Activated naive CD4-positive, alpha-beta T cell treated with anti-CD3 and anti-CD28 coated beads, Interleukin-2, amount 50 U/mL, for 24 hours (primary cell): Measurements from ENCODE around the gene ST6GALNAC4.

Experiments
- H3K27ac Mint-ChIP-seq: one replicate; pipeline ENCODE4 v1.8.0; 2021; ENCODE audit warnings: mild to moderate bottlenecking, mixed read lengths
- H3K27me3 Mint-ChIP-seq: one replicate; pipeline ENCODE4 v1.8.0; 2021; ENCODE audit warnings: mixed read lengths
- H3K36me3 Mint-ChIP-seq: one replicate; pipeline ENCODE4 v1.8.0; 2021; ENCODE audit warnings: mixed read lengths
- H3K4me1 Mint-ChIP-seq: one replicate; pipeline ENCODE4 v1.8.0; 2021; ENCODE audit warnings: mixed read lengths
- H3K4me3 Mint-ChIP-seq: one replicate; pipeline ENCODE4 v1.8.0; 2021; ENCODE audit warnings: mild to moderate bottlenecking, mixed read lengths
- H3K9me3 Mint-ChIP-seq: one replicate; pipeline ENCODE4 v1.8.0; 2021; ENCODE audit warnings: mixed read lengths

The ST6GALNAC4 gene

GRCh38 chr9:127913682-127914081 lies 3.2 kb downstream of the ST6GALNAC4 start:
- Mint-ChIP-seq H3K27ac (peak overlapping the region; percentile 55), H3K36me3 (no peaks in the 10 kb centered on the region), H3K4me3 (no peak overlapping the region), H3K4me1 (peaks cover 40% of the 10 kb centered on the region), H3K9me3 (no peaks in the 10 kb centered on the region), H3K27me3 (no peaks in the 10 kb centered on the region)

- Mint-ChIP-seq H3K4me1 (peaks cover 32% of the 10 kb centered on the region), H3K27me3 (no peaks in the 10 kb centered on the region), H3K36me3 (no peaks in the 10 kb centered on the region), H3K4me3 (no peak overlapping the region), H3K9me3 (no peaks in the 10 kb centered on the region), H3K27ac (no peak overlapping the region)
Measured at GRCh38 chr9:127912882-127913281, 4.0 kb downstream of the ST6GALNAC4 start.

DNA sequence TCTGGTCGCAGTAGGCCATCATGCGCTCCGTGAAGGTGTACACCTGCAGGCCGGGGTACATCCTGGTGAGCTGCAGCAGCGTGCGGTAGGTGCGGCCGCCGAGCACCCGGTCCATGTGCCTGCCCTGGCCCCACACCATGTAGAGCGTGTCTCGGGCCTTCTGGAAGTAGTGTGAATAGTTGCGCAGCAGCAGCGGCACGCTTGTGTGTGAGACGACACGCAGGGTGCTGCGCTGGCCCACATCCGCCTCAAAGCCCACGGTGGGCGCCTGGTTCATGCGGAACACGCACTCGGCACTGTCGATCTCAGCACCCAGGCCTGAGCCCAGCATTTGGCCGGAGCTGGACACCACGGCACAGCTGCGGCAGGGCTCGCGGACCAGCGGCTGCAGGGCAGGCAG lies 4.5 kb downstream of the ST6GALNAC4 start:
- H3K36me3 Mint-ChIP-seq: no peaks in the 10 kb centered on the region
- no peak overlapping the region for H3K27ac Mint-ChIP-seq
- peaks cover 26% of the 10 kb centered on the region for H3K4me1 Mint-ChIP-seq
- H3K27me3 Mint-ChIP-seq: no peaks in the 10 kb centered on the region
- H3K4me3 Mint-ChIP-seq: no peak overlapping the region
- H3K9me3 Mint-ChIP-seq: no peaks in the 10 kb centered on the region

- peak overlapping the region; percentile 71 for H3K27ac Mint-ChIP-seq
- H3K4me3 Mint-ChIP-seq: no peak overlapping the region
- H3K36me3 Mint-ChIP-seq: no peaks in the 10 kb centered on the region
- peaks cover 35% of the 10 kb centered on the region for H3K4me1 Mint-ChIP-seq
- no peaks in the 10 kb centered on the region for H3K27me3 Mint-ChIP-seq
- H3K9me3 Mint-ChIP-seq: no peaks in the 10 kb centered on the region
Measured at GRCh38 chr9:127910613-127911205, 6.1 kb downstream of the ST6GALNAC4 start.

GRCh38 chr9:127909839-127910273 lies 7.0 kb downstream of the ST6GALNAC4 start:
- H3K27ac Mint-ChIP-seq: peak overlapping the region; percentile 59
- H3K4me1 Mint-ChIP-seq: peaks cover 34% of the 10 kb centered on the region
- H3K4me3 Mint-ChIP-seq: no peak overlapping the region
- no peaks in the 10 kb centered on the region for H3K36me3 Mint-ChIP-seq
- H3K27me3 Mint-ChIP-seq: no peaks in the 10 kb centered on the region
- no peaks in the 10 kb centered on the region for H3K9me3 Mint-ChIP-seq

- H3K4me3 Mint-ChIP-seq: no peak overlapping the region
- no peaks in the 10 kb centered on the region for H3K27me3 Mint-ChIP-seq
- H3K27ac Mint-ChIP-seq: peak overlapping the region; percentile 12
Measured at GRCh38 chr9:127908660-127908926, 8.2 kb downstream of the ST6GALNAC4 start.

DNA sequence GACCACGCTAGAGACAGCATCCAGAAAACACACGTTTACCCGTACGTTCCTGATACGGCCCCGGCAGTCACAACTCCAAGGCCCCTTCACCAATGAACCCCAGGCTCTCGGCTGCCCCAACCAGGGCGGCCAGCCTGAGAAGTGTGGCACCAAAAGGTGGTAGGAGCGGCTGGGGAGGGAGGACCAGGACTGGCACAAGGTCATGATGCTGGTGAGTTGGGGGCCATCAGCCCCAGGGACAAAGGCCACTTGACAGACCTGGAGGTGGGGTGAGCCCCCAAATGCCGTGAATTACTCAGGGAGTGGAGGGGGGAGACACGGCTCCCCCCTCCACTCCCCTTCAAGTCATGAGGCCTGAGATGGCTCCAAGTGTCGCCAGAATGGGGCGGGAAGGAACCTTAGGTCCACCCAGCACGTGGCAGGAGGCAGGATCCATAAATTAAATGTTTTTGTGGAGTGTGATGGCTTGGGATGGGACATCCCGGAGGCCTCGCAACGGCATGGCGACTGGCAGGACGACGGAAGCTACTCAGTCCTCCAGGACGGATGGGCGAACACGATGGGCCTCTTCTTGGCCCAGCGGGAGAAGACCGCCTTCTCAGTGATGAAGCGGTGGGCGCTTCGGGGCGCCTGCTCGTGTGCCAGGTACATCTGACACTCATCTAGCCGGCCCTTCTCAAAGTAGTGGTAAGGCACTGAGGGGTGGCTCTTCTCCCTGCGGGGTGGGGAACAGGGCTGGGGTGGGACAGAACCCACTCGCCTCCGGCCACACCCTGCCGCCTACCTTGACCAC lies 8.8 kb downstream of the ST6GALNAC4 start:
- Mint-ChIP-seq H3K4me3 (no peak overlapping the region), H3K27me3 (no peaks in the 10 kb centered on the region), H3K36me3 (no peaks in the 10 kb centered on the region), H3K4me1 (peaks cover 50% of the 10 kb centered on the region), H3K27ac (peak overlapping the region; percentile 72), H3K9me3 (no peaks in the 10 kb centered on the region)

More at GRCh38 chr9:127908660-127908926, 8.2 kb downstream of the ST6GALNAC4 start:
- Mint-ChIP-seq H3K36me3 (no peaks in the 10 kb centered on the region), H3K4me1 (peaks cover 45% of the 10 kb centered on the region), H3K9me3 (no peaks in the 10 kb centered on the region)

DNA sequence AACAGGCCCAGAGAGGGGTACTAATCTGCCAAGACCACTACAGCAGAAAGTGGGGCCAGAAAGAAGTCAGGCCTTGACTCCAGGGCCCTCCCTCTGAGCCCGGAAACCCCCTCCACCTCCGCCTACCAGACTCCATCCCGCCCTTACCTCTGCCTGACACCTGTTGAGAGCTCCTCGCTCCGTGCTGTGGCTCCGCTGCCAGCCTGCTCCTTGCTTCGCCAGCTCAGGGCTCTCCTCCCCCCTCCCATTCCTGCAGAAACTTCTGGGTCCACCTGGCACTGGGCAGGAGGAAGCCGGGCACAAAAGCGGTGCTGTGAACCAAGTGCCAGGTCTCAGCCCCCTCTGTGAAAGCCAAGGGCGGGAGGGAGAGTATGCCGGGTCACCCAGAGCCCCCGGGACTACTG lies 11.1 kb downstream of the ST6GALNAC4 start:
- H3K27me3 Mint-ChIP-seq: no peaks in the 10 kb centered on the region
- H3K9me3 Mint-ChIP-seq: no peaks in the 10 kb centered on the region
- peak overlapping the region; percentile 99 for H3K27ac Mint-ChIP-seq
- H3K36me3 Mint-ChIP-seq: no peaks in the 10 kb centered on the region
- H3K4me3 Mint-ChIP-seq: peak overlapping the region; percentile 89
- peaks cover 57% of the 10 kb centered on the region for H3K4me1 Mint-ChIP-seq

DNA sequence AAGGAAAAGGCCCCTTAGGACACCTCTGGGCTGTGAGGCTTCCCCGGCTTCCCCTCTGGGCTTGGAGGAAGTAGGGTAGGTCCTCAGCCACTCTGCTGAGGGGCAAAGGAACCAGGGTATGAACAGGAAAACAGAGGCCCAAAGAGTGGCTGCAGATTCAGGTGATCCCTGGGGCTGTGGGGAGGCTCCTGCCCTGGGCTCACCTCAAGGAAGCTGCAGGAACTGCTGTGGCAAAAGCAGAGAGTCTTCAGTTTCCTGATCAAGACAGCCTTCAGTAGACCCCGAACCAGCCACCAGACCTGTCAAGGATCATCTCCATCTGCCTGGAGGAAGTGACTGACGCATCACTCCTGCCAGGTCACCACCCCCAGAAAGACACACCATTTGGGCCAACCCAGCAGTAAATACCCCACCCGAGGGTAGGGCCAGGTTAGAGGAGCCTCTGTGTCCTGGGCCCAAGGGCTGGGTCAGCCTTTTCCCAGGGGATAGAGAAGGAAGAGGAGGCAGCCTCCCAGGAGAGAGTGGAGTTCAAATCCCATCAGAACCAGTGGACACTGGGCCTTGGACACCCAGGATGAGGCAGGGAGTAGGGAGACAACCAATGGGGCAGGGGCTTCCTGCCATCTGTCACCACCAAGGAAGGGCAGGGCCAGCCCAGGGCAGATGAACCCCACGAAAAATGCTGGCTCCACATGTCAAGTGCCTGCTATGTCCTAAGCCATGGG lies 11.7 kb downstream of the ST6GALNAC4 start:
- Mint-ChIP-seq H3K27ac (peak overlapping the region; percentile 99), H3K36me3 (no peaks in the 10 kb centered on the region), H3K9me3 (no peaks in the 10 kb centered on the region), H3K4me3 (peak overlapping the region; percentile 89), H3K27me3 (no peaks in the 10 kb centered on the region), H3K4me1 (peaks cover 54% of the 10 kb centered on the region)

GRCh38 chr9:127904561-127905003 lies 12.3 kb downstream of the ST6GALNAC4 start:
- Mint-ChIP-seq H3K4me3 (peak overlapping the region; percentile 89), H3K9me3 (no peaks in the 10 kb centered on the region), H3K27me3 (no peaks in the 10 kb centered on the region), H3K27ac (peak overlapping the region; percentile 99), H3K4me1 (peaks cover 59% of the 10 kb centered on the region), H3K36me3 (no peaks in the 10 kb centered on the region)

DNA sequence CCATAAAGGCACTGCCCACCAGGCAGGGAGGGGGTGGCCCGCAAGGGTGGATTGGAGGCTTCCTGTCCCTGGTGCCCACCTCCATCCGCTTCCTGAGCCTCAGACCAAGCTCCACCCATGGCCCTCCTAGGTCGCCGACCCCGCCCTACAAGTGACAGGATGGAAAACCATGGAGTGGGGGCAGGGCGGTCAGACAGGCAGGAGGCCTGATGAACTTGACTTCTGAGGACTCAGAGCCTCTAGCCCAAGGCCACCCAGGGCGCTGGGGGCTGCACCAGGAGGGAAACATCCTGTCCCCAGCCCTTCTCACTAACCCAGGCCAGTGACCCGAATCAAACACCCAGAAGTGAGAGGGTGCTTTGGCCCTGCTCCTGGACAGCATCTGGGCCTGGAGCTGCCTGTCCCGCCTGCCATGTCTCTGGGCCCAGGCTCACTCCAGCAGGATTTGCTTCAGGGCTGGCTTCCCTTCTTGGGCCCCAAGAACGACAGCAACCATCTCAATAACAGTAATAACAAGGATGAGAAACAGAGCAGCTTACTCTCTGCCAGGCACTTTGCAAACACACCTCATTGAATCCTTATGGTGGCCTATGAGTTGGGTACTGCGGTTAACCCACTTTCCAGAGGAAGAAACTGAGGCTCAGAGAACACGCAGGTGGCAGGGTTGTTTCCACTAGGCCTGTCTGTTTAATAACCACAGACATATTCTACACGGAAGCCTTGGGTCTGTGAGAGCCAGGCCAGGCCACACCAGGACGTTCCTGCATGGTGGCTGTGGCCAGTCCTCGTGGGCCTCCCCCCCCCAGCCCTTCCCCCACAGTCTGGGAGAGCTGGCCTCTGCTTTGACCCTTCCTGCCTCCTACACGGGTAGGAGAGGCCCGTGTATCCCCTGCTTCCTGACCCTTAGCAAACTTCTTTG lies 13.0 kb downstream of the ST6GALNAC4 start:
- no peaks in the 10 kb centered on the region for H3K27me3 Mint-ChIP-seq
- peak overlapping the region; percentile 99 for H3K27ac Mint-ChIP-seq
- H3K4me1 Mint-ChIP-seq: peaks cover 59% of the 10 kb centered on the region
- H3K36me3 Mint-ChIP-seq: no peaks in the 10 kb centered on the region
- H3K4me3 Mint-ChIP-seq: peak overlapping the region; percentile 89
- no peaks in the 10 kb centered on the region for H3K9me3 Mint-ChIP-seq

- H3K27me3 Mint-ChIP-seq: no peaks in the 10 kb centered on the region
- H3K27ac Mint-ChIP-seq: peak within 1 kb of the TSS; percentile 95
- peaks cover 42% of the 10 kb centered on the region for H3K4me1 Mint-ChIP-seq
- no peaks in the 10 kb centered on the region for H3K9me3 Mint-ChIP-seq
- H3K4me3 Mint-ChIP-seq: peak within 1 kb of the TSS; percentile 90
- peaks cover 14% of the 10 kb centered on the region for H3K36me3 Mint-ChIP-seq
Measured at GRCh38 chr9:127899128-127899943, 17.5 kb downstream of the ST6GALNAC4 start, which contains the start of gene ST6GALNAC6. Gene ST6GALNAC6 (minus strand): TSS chr9:127899603. CDS start chr9:127897981, 1,622 bp downstream.

DNA sequence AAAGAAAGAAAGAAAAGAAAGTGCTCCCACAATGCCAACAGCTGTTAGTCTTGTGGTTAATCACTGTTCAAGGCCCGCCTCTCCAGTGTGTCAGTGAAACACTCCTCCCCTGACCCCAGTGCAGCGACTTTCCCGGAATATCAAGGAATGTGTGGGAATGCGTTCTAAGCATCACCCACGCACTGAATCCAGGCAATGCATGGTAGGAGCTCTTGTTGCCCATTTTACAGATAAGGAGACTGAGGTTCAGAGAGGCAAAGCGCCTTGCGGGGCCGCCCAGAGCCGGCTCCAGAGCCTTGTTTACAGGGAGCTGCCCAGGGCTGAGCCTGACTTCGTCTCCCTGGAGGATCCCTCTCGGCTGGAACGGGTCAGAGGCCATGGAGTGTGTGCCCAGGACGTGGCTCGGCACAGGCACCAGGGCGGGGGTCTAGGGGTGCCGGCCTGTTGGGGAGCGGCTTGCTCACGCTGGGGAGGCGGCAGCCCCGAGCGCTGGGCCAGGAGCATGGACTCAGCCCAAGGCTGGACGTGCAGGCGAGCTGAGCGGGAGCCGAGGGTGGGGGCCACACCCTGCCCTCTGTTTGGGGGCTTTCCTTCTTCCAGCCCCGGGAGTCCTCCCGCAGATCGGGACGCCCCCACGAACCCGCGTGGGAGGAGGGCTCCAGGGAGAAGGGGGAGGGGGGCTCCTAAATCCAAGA lies 18.3 kb downstream of the ST6GALNAC4 start:
- Mint-ChIP-seq H3K9me3 (no peaks in the 10 kb centered on the region), H3K4me3 (peak overlapping the region; percentile 89), H3K36me3 (peaks cover 22% of the 10 kb centered on the region), H3K4me1 (peaks cover 41% of the 10 kb centered on the region), H3K27ac (peak overlapping the region; percentile 95), H3K27me3 (no peaks in the 10 kb centered on the region)

DNA sequence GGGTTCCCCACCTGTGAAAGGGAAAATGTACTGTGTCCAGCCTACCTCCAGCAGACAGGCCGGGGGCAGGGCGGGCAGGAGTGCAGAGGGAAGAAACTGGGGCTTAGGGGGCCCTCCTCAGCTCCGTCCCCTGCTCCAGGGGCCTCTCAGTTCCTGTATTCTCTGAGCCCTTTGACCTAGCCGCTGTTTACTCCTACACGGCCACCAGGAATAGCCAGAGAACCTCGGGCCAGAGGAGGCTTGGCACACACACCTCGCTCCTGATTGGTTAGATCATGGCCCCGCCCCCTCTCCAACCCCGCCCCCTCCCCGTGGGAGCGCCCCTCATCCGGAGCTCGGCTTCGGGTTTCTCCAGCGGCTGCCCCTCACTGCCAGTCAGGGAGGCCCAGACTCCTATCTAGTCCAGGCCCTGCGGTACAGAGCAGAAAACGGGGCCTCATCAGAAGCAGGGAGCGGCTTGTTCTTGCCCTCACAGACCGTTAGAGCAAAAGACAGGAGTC lies 19.6 kb downstream of the ST6GALNAC4 start:
- H3K4me1 Mint-ChIP-seq: peaks cover 35% of the 10 kb centered on the region

More for the DNA sequence above, 19.6 kb downstream of the ST6GALNAC4 start:
- H3K4me3 Mint-ChIP-seq: peak overlapping the region; percentile 54
- H3K27me3 Mint-ChIP-seq: no peaks in the 10 kb centered on the region
- no peaks in the 10 kb centered on the region for H3K9me3 Mint-ChIP-seq
- no peak overlapping the region for H3K27ac Mint-ChIP-seq
- H3K36me3 Mint-ChIP-seq: peaks cover 33% of the 10 kb centered on the region
